HG03521 (cell line): ENCODE results near the gene RAB11FIP3.
"Not testable (repeated sequence)": the region's sequence is repeated elsewhere in the genome, so short reads cannot be mapped to it uniquely, and the experiment has no call there.

Experiments
- ATAC-seq: cut with Tn5 transposase; IDR thresholded peaks from one replicate; pipeline ENCODE4 v1.9.1; 2021; ENCODE audit warnings: mild to moderate bottlenecking, moderate library complexity; ENCODE audit not compliant: unreplicated experiment

RAB11FIP3 gene

GRCh38 chr16:460787-461186 lies 35.3 kb downstream of the RAB11FIP3 start:
- ATAC-seq, result no peak

GRCh38 chr16:463071-463470 lies 37.6 kb downstream of the RAB11FIP3 start:
- ATAC-seq, result no peak

- ATAC-seq, result no peak
Observed at GRCh38 chr16:466651-467050, 41.2 kb downstream of the RAB11FIP3 start.

GRCh38 chr16:467249-467871 lies 41.9 kb downstream of the RAB11FIP3 start:
- ATAC-seq, result not testable (repeated sequence)

GRCh38 chr16:468068-468821 lies 42.8 kb downstream of the RAB11FIP3 start:
- ATAC-seq, result no peak

GRCh38 chr16:469459-469858 lies 44.0 kb downstream of the RAB11FIP3 start:
- ATAC-seq, result not testable (repeated sequence)

- ATAC-seq, result no peak
Observed at GRCh38 chr16:470418-470817, 45.0 kb downstream of the RAB11FIP3 start.

GRCh38 chr16:471353-472198 lies 46.1 kb downstream of the RAB11FIP3 start:
- ATAC-seq, result no peak

- no peak for ATAC-seq
Observed at GRCh38 chr16:472199-472504, 46.7 kb downstream of the RAB11FIP3 start.

- ATAC-seq, result no peak
Observed at GRCh38 chr16:473046-474043, 47.9 kb downstream of the RAB11FIP3 start.

GRCh38 chr16:474420-475122 lies 49.1 kb downstream of the RAB11FIP3 start:
- no peak for ATAC-seq

- ATAC-seq, result no peak
Observed at GRCh38 chr16:476039-476438, 50.6 kb downstream of the RAB11FIP3 start.

- no peak for ATAC-seq
Observed at GRCh38 chr16:477301-478157, 52.1 kb downstream of the RAB11FIP3 start.

GRCh38 chr16:478287-478686 lies 52.8 kb downstream of the RAB11FIP3 start:
- ATAC-seq, result not testable (repeated sequence)

- ATAC-seq, result no peak
Observed at GRCh38 chr16:482468-483185, 57.2 kb downstream of the RAB11FIP3 start.

- ATAC-seq, result no peak
Observed at GRCh38 chr16:483341-484075, 58.1 kb downstream of the RAB11FIP3 start.

GRCh38 chr16:489606-490005 lies 64.2 kb downstream of the RAB11FIP3 start:
- no peak for ATAC-seq

- no peak for ATAC-seq
Observed at GRCh38 chr16:490768-491167, 65.3 kb downstream of the RAB11FIP3 start.
